ENCODE data around the gene FHIT. TPM values are rescaled to one million over a fixed set of nuclear protein-coding genes. Genes with fewer than 3 reads are reported as not detected.

The FHIT gene
- total and polyA plus RNA-seq, 2 of the 4 experiments (the other 2 are of a cell fraction): 0.07 TPM; not detected in 1

GRCh38 chr3:60746695-60747416, 504.4 kb downstream of the FHIT start:
- no peaks in the 10 kb centered on the region for H3K36me3 ChIP-seq (ENCODE audit: control insufficient read depth, insufficient read depth, low read length)
- ChIA-PET CTCF (interaction anchor here (0.7 kb wide), 1 partner anchor 216 kb away, joined by 3 read pairs; no protein-coding TSS in a partner anchor), POLR2A (ENCODE audit: unreplicated experiment) (interaction anchor here (0.6 kb wide), 1 partner anchor 191 kb away, joined by 3 read pairs; no protein-coding TSS in a partner anchor)
- H2AK5ac ChIP-seq (ENCODE audit: low read depth, low read length): no peak overlapping the region
- no peak overlapping the region for H3K9ac ChIP-seq (ENCODE audit: low read depth, low read length)
- H3K27me3 ChIP-seq (ENCODE audit: control insufficient read depth, insufficient read depth, low read length): no peaks in the 10 kb centered on the region
- DNase-seq: peak; percentile 16
- no peak overlapping the region for H2BK5ac ChIP-seq (ENCODE audit: low read depth, low read length, poor library complexity, severe bottlenecking)
- WGBS, 2 experiments (ENCODE audit: extremely low coverage in 2 of 2, insufficient read length in 1 of 2): 31% methylated on average over 2 of the region's 3 CpGs; no CpG with 5 or more reads in 1 of the 2 experiments
- no peaks in the 10 kb centered on the region for H4K20me1 ChIP-seq (ENCODE audit: insufficient read depth, low read length)
- H3K23ac ChIP-seq (ENCODE audit: low read depth, low read length): no peak overlapping the region
- no peak overlapping the region for H2AK9ac ChIP-seq (replicated peaks; ENCODE audit: low read depth, low read length, poor library complexity)
- intact Hi-C loops (cut with micrococcal nuclease) (no loop called here), dilution Hi-C loops (cut with HindIII; ENCODE audit: low sequenced_read_pairs, unreplicated experiment) (no loop called here), in situ Hi-C loops (cut with MboI; ENCODE audit: low sequenced_read_pairs) (no loop called here)
- no peak overlapping the region for H3K14ac ChIP-seq (replicated peaks; ENCODE audit: low read depth, low read length)
- no peaks in the 10 kb centered on the region for H3K9me1 ChIP-seq (ENCODE audit: insufficient read depth, low read length)
- peak; percentile 48 for ATAC-seq (ENCODE audit: low read depth)
- TF ChIP-seq CHD1 (IDR thresholded peaks at IDR 0.05; ENCODE audit: low read depth, low read length) (no peak), BHLHE40 (IDR thresholded peaks at IDR 0.05; ENCODE audit: low read depth, low read length) (no peak), MAZ (IDR thresholded peaks at IDR 0.05; ENCODE audit: borderline replicate concordance, low read depth, low read length) (no peak), CTCF (conservative IDR thresholded peaks at IDR 0.05; ENCODE audit: low read depth, low read length) (no peak), USF2 (IDR thresholded peaks at IDR 0.05; ENCODE audit: low read depth, low read length) (no peak), POLR2A (IDR thresholded peaks at IDR 0.05; ENCODE audit: low read depth, low read length) (no peak), CEBPB (IDR thresholded peaks at IDR 0.05; ENCODE audit: low read depth, low read length) (peak; percentile 52; the same call in 1 of the 2 replicates), ELK1 (IDR thresholded peaks at IDR 0.05; ENCODE audit: borderline replicate concordance, low read depth, low read length) (no peak), MXI1 (IDR thresholded peaks at IDR 0.05; ENCODE audit: borderline replicate concordance, low read depth, low read length) (no peak)
- H3K18ac ChIP-seq (ENCODE audit: low read depth, low read length): no peak overlapping the region
- H3K4ac ChIP-seq (ENCODE audit: low read depth, low read length): no peak overlapping the region
- no peak overlapping the region for H4K5ac ChIP-seq (ENCODE audit: low read depth, low read length)
- no peak overlapping the region for H3K4me3 ChIP-seq (ENCODE audit: insufficient read depth, low read depth, low read length)
- no peak overlapping the region for H4K91ac ChIP-seq (ENCODE audit: insufficient read depth, low read depth, low read length)
- H2BK120ac ChIP-seq (ENCODE audit: low read depth, low read length): no peak overlapping the region
- no peak overlapping the region for H2BK20ac ChIP-seq (ENCODE audit: low read depth, low read length)
- H3K4me1 ChIP-seq (ENCODE audit: control insufficient read depth, insufficient read depth, low read length): peaks cover 4% of the 10 kb centered on the region
- no peaks in the 10 kb centered on the region for H3K9me3 ChIP-seq (ENCODE audit: control insufficient read depth, insufficient read depth, low read length)
- H3K27ac ChIP-seq (ENCODE audit: insufficient read depth, low read length): no peak overlapping the region
- no peak overlapping the region for H3K4me2 ChIP-seq (ENCODE audit: low read depth, low read length)
- no peak overlapping the region for H4K8ac ChIP-seq (ENCODE audit: low read depth in 2 of 2, low read length in 2 of 2)
- H3K56ac ChIP-seq (ENCODE audit: extremely low read depth, insufficient read depth, low read length): no peak overlapping the region
- no peak overlapping the region for H2BK15ac ChIP-seq (ENCODE audit: low read depth, low read length)
- H2AFZ ChIP-seq (replicated peaks; ENCODE audit: low read length, poor library complexity): no peak overlapping the region
- no peaks in the 10 kb centered on the region for H3K79me1 ChIP-seq (ENCODE audit: low read depth in 1 of 2, low read length in 2 of 2)
- BruUV-seq (replicated peaks): no TSS peak
